PC-9 (cell line): ENCODE measurements around the gene SLC25A51. TPM values are rescaled to one million over a fixed set of nuclear protein-coding genes. Genes with fewer than 3 reads are reported as not detected.

Experiments
- BruUV-seq: library from RNA; stranded (reverse); fragments of 400-500 nt; replicated peaks from 2 replicates; lab custom pipeline; 2021; lab: Mats Ljungman, UMichigan
- CTCF ChIA-PET: fragments of 300-600 bp; sonication (Branson Sonifier 250); formaldehyde crosslinking; loops from one replicate; lab custom pipeline; 2022; ENCODE audit warnings: antibody characterized with exemption; lab: Charles Lee
- POLR2A ChIA-PET: fragments of 300-600 bp; sonication (Branson Sonifier 250); formaldehyde crosslinking; loops from one replicate; lab custom pipeline; 2022; ENCODE audit warnings: antibody characterized with exemption; ENCODE audit not compliant: unreplicated experiment; lab: Charles Lee
- DNase-seq, 2 experiments: peaks; one replicate each; pipeline versions ENCODE4 v3.0.0 to v3.0.0-alpha.2; 2015 to 2022; ENCODE audit warnings: mixed read lengths in 1 of 2
- H2AFZ ChIP-seq: fragments of 200-600 bp; sonication (generic); 2 replicates; pipeline ENCODE4 v1.8.1; 2017; ENCODE audit warnings: antibody characterized with exemption
- H3F3A ChIP-seq: fragments of 200-600 bp; sonication (generic); 2 replicates; pipeline ENCODE4 v1.8.1; 2017; ENCODE audit warnings: antibody characterized with exemption, mild to moderate bottlenecking, low read depth; ENCODE audit not compliant: insufficient read depth
- H3K27ac ChIP-seq: fragments of 200-600 bp; sonication (generic); 2 replicates; pipeline ENCODE4 v1.6.1; 2016; ENCODE audit warnings: mixed run types
- H3K27me3 ChIP-seq: fragments of 200-600 bp; sonication (generic); 2 replicates; pipeline ENCODE4 v1.6.1; 2016; ENCODE audit warnings: low read depth, mixed run types; ENCODE audit not compliant: insufficient read depth
- H3K36me3 ChIP-seq: fragments of 200-600 bp; sonication (generic); 2 replicates; pipeline ENCODE4 v1.6.1; 2016; ENCODE audit warnings: low read depth, mixed run types
- H3K4me1 ChIP-seq: fragments of 200-600 bp; sonication (generic); replicated peaks from 2 replicates; pipeline ENCODE4 v1.6.1; 2016; ENCODE audit warnings: mixed run types; ENCODE audit not compliant: insufficient read depth
- H3K4me2 ChIP-seq: fragments of 200-600 bp; sonication (generic); 2 replicates; pipeline ENCODE4 v1.6.1; 2017; ENCODE audit warnings: mixed run types
- H3K4me3 ChIP-seq: fragments of 200-600 bp; sonication (generic); 2 replicates; pipeline ENCODE4 v1.6.1; 2016; ENCODE audit warnings: mixed run types
- H3K79me2 ChIP-seq: fragments of 200-600 bp; sonication (generic); 2 replicates; pipeline ENCODE4 v1.6.1; 2017; ENCODE audit warnings: low read depth, mixed run types
- H3K9me2 ChIP-seq: fragments of 200-600 bp; sonication (generic); 2 replicates; pipeline ENCODE4 v1.8.1; 2017; ENCODE audit warnings: mild to moderate bottlenecking; ENCODE audit not compliant: insufficient read depth
- H3K9me3 ChIP-seq: fragments of 200-600 bp; sonication (generic); 2 replicates; pipeline ENCODE4 v1.8.1; 2016; ENCODE audit warnings: low read depth; ENCODE audit not compliant: insufficient read depth
- H4K20me1 ChIP-seq: fragments of 200-600 bp; sonication (generic); 2 replicates; pipeline ENCODE4 v1.8.1; 2017; ENCODE audit not compliant: insufficient read depth
- CTCF ChIP-seq: fragments of 200-600 bp; sonication (generic); conservative IDR thresholded peaks from 2 replicates; pipeline ENCODE4 v1.6.1; 2017; ENCODE audit warnings: mixed run types, antibody characterized with exemption, mild to moderate bottlenecking, moderate library complexity
- EZH2 ChIP-seq: fragments of 200-600 bp; sonication (generic); IDR thresholded peaks from 2 replicates; pipeline ENCODE4 v1.8.0; 2017; ENCODE audit warnings: antibody characterized with exemption, low read depth
- intact Hi-C: fragments of 100-400 bp; cut with micrococcal nuclease; formaldehyde crosslinking; loops from one replicate; pipeline ENCODE4 v1.10.0; 2022; ENCODE audit not compliant: unreplicated experiment
- total RNA-seq: library from RNA; stranded (reverse); gene quantifications from 2 replicates; pipeline ENCODE4 v1.2.3, GENCODE V29; 2021

SLC25A51 gene
- total RNA-seq, 1 experiment from 2014 or later, result 14.9 TPM

DNA sequence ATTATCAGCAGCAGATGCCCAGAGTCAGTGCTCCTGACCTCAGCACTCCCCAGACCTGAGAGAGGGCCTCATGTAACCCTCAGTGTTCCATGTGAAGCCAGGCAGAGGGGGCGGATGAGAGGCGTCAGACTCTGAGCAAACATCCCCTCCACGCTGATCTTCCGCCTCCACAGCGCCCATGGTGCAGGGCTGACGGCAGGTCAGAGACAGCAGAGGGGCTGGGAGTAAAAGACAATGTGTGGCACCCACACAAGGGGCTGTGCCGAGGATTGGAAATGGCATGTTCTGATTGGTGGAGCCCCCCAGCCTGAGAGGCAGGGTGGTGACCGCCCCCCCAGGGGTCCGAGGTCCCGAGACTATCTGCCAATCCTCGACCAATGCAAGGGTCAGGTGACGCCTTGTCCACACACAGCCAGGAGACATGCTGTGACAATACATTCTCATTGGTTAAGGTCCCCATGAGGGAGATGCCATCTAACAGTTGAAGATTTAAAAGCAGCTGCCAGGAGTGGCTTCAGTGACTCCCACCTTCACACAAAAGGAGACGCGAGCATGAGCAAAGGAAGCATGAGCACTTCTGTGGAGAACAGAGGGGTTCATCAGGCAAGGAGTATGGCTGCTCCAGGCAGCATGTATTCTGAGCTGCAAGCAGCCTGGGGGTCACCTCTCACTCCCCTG is 19.3 kb upstream of the SLC25A51 start:
- Histone ChIP-seq H4K20me1 (peaks cover 13% of the 10 kb centered on the region), H3K9me3 (no peaks in the 10 kb centered on the region), H3K27me3 (no peaks in the 10 kb centered on the region), H3K36me3 (no peaks in the 10 kb centered on the region), H3K4me2 (no peak overlapping the region), H3K4me3 (no peak overlapping the region), H2AFZ (no peak overlapping the region), H3K4me1 (no peaks in the 10 kb centered on the region), H3K9me2 (no peaks in the 10 kb centered on the region), H3F3A (no peaks in the 10 kb centered on the region), H3K27ac (no peak overlapping the region), H3K79me2 (peaks cover 13% of the 10 kb centered on the region; the same call in 1 of the 2 replicates)
- ChIA-PET POLR2A (no interaction called here), CTCF (no interaction called here)
- intact Hi-C loops, result no loop called here
- no TSS peak for BruUV-seq
- DNase-seq, result no peak
- TF ChIP-seq CTCF (no peak), EZH2 (no peak)

DNA sequence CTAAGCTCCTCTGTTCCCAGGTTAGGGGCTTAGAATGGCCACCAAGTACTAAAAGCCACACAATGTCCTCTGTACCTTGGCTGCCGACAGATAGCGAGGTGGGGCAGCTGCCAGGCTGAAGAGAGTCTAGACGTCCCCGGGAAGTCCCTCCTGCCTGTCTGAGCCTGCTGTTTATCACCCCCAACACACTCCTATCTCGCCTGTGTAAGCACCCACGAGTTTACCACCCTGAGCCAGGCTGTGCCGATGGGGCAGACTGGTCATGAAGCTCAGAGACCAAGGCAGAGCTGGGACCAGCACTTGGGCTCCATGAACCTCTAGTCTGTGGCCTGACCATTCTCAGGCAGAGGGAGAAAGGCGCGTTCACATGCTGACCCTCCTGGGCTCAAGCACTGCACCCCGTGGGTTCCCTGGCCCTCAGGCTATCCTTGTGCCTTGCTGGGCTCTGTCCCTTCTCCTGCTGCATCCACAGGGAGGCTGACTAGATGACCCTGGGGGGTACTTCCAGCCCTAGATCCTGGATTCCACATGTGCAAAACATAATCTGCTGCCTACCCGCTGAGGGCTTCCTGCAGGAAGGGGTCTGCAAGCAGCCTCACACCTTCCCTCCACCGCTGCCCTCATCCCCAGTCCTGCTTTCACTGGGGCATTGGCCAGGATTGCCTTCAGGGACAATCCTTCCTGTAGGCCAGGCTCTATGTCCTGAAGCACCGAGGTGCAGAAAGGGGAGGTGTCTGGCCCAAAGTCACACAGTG is 18.6 kb upstream of the SLC25A51 start:
- no peaks in the 10 kb centered on the region for H3F3A ChIP-seq

More for the DNA sequence above, 18.6 kb upstream of the SLC25A51 start:
- no peak overlapping the region for H3K27ac ChIP-seq
- H3K4me2 ChIP-seq, result no peak overlapping the region
- no peaks in the 10 kb centered on the region for H3K27me3 ChIP-seq
- no TSS peak for BruUV-seq
- H3K9me3 ChIP-seq, result no peaks in the 10 kb centered on the region
- intact Hi-C loops, result no loop called here
- POLR2A ChIA-PET, result no interaction called here
- no peak overlapping the region for H2AFZ ChIP-seq
- CTCF ChIA-PET, result no interaction called here
- no peaks in the 10 kb centered on the region for H3K9me2 ChIP-seq
- H3K4me1 ChIP-seq, result no peaks in the 10 kb centered on the region
- TF ChIP-seq CTCF (no peak), EZH2 (no peak)
- no peak for DNase-seq
- peaks cover 13% of the 10 kb centered on the region for H4K20me1 ChIP-seq
- no peak overlapping the region for H3K4me3 ChIP-seq
- peaks cover 13% of the 10 kb centered on the region; the same call in 1 of the 2 replicates for H3K79me2 ChIP-seq
- H3K36me3 ChIP-seq, result no peaks in the 10 kb centered on the region
